Stimulated activated CD4-positive, alpha-beta T cell treated with anti-CD3 and anti-CD28 coated beads, Interleukin-12 subunit alpha, Interleukin-12 subunit beta, amount 100 ng/mL, for 24 hours (primary cell): ENCODE data around the gene EVC2.

ENCODE experiments used
- DNase-seq, 2 experiments: peaks; one replicate each; pipeline ENCODE4 v3.0.0-alpha.2; 2020; ENCODE audit warnings: low read depth in 2 of 2

The EVC2 gene

GRCh38 chr4:5568336-5568735, 140.0 kb downstream of the EVC2 start:
- no peak for DNase-seq

- no peak for DNase-seq
Measured at GRCh38 chr4:5566991-5567390, 141.4 kb downstream of the EVC2 start.

- no peak for DNase-seq
Measured at GRCh38 chr4:5566526-5566925, 141.8 kb downstream of the EVC2 start.

DNA sequence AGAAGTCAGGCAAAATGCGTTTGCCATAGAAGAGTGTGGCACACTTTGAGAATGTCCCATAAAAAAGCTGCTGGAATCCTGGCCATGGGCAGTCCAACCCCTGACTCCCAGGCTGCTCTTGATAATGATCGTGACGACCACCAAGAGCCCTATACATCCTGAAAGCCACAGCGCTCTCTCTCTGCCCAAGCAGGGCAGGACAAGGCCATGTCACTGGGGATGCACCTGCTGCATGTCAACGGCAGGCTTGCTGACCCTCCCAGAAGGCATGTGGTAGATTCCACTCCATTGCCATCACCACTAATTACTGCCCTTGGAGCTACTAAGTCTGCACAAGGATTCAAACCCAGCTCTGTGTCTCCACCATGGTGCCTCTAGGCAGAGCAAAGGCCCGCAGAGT, 144.5 kb downstream of the EVC2 start:
- no peak for DNase-seq

DNA sequence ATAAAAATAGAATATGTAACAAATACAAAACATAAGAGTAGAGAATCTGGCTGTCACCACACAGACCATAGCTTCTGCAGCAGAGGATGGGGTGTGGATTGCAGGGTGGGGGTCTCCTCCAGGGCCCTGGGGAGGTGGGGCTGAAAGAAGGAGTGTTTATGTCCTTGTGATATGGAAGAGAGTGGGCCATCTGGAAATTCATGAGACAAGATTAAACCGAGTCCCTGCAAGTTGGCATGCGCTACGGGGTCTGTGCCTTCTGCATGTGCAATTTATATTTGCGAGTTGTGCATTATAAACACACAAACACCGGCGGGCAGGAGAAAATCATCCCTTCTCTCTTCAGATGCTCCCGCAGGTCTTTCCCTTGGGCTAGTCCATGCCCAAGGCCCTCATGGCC, 145.9 kb downstream of the EVC2 start:
- no peak for DNase-seq

DNA sequence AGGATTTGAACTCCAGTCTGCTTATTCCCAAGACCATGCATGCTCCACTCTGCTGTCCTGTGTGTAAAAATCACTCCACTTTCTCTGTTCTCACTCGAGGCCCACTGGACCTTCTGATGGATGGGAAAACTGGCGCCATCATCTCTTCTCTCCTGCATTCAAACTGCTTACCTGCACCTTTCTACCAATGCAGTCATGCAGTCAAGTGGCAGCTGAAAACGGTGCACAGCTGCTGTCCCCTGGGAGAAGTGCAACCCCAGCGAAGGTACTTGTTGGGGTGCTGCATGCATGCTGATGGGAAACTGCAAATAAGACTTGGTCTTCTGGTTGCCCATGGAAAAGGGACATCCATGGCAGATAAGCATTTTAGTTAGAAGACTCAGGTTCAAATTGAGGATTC, 147.1 kb downstream of the EVC2 start:
- DNase-seq: no peak

DNA sequence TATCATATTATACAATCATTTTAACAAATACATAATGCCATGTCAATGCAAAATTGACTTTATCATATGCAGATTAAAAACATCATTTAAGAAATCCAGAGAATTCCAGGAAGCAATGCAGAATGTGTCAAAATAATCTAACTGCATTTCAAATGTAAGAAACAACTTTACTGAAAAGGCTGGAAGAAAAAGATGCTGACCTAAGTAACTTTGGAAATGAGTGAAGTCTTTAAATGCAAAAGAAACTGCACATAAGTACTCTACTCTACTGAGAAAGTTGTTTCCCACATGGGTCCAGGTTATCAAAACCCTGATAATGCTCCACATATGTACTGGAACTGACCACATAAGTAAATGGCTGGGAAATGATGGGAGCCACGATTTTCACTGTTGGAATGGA, 149.9 kb downstream of the EVC2 start:
- DNase-seq: no peak

DNA sequence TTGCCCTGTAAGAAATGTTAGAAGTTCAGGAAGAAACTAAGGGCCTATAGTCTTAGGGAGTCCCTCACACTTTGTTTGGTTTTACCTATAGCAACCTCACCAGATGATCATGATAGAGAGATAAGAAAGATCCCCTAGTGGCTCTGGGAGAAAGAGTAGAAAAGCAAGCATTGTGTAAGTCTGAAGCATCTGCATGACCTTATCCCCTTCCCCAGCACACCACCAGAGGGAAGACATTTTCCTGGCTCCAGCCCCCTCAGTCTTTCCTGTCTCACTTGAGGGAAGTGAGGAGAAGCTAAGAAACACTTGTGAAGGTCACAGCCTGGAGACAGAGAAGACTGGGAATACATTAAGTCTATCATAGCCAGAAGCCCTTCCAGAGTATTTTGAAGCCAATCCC, 154.0 kb downstream of the EVC2 start:
- DNase-seq: no peak

- no peak for DNase-seq
Measured at GRCh38 chr4:5553801-5554200, 154.6 kb downstream of the EVC2 start.

- no peak for DNase-seq
Measured at GRCh38 chr4:5552451-5552850, 155.9 kb downstream of the EVC2 start.

DNA sequence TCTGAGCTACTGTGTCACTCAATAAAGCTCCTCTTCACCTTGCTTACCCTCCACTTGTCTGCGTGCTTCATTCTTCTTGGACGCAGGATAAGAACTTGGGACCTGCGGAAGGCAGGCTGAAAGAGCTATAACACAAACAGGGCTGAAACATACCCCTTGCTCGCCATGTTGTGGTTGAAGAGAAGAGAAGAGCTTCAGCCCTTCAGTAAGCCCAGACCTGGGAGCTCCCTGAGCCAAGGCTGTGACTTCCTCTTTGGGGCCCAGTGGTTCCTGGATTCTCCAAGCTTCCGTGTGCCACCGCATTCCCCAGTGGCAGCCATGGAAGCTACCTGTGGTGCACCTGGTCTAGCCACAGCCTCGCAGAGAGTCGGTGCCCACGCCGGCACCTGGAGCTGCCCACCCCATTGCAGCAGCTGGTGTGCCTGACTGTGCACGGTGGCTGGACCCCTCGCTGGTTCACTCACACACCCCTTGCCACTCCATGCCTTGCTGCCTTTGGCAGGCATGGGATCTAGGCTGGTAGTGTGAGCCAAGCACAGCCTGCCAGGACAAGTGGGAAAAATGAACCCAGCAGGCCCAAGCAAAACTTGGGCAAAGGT, 160.6 kb downstream of the EVC2 start:
- no peak for DNase-seq

GRCh38 chr4:5545271-5545670, 163.1 kb downstream of the EVC2 start:
- DNase-seq: no peak

DNA sequence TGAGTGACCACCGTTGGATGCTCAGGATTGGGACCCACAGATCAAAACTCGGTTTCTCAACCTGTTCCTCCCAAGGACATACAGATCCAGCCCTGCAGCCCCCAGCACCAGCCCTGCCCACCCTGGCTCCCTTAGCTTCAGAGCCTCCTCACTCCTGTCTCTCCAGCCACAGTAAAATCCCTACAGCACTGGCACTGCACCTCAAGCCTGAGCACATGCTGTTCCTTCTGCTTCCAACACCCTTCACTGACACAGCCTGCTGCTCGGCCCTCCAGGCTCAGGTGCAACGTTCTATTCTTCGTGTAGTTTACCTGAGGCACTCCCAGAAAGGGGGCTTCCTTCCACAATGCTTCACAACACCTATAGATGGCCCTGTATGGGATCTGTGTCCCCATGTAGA, 163.6 kb downstream of the EVC2 start:
- DNase-seq: no peak

DNA sequence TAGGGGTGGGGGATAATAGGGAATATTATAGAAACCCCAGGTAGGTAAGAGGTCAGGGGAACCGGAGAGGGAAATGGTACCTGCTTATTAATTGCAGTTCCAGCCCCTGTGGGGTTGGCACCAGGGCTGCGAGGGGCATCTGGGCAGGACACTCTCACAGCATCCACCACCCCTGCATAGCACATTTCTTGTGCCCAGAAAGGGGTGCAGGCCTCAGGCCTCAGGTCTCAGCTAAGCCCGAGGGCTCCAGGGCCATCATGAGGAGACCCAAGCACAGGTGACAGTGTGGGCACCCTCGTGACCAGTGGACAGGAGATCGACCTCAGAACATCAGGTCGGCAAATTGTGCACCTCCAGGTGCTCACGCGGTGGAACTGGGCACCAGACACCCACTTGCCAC, 164.7 kb downstream of the EVC2 start:
- no peak for DNase-seq

GRCh38 chr4:5541169-5541568, 167.2 kb downstream of the EVC2 start:
- DNase-seq: no peak

GRCh38 chr4:5539584-5539983, 168.8 kb downstream of the EVC2 start:
- no peak for DNase-seq

GRCh38 chr4:5532100-5532499, 176.3 kb downstream of the EVC2 start:
- DNase-seq: no peak

DNA sequence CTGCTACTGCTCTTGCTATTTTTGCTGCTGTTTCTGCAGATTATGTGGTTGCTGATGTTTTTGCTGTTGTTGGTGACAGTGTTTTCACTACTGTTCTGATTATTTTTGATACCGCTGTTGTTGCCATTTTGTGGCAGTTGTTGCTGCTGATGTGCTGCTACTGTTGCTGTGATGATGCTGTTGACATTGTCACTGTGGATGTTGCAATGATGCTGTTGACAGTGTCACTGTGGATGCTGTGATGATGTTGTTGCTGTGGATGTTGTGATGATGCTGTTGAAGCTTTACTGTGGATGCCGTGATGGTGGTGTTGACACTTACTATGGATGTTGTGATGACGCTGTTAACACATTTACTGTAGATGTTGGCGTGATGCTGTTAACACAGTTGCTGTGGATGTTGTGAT, 180.3 kb downstream of the EVC2 start:
- DNase-seq: no peak

DNA sequence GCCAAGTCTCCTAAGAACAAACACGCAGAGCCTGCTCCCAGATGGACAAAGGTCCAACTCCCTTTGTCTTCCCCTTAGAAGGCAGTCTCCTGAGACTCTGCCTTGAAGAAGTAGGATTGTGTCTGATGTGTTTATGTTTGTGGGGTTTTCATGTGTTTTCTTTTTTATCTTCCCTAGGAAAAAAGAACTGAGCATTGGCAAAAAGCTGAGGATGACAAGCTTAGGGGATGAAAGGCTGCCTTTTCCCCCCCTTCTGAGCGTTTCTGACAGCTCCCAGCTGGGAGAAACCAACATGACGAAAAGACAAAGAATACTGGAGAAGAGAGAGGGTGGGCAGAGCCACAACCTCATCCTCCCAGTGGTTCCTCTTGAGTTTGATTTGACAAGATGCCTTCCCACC, 181.1 kb downstream of the EVC2 start:
- no peak for DNase-seq

DNA sequence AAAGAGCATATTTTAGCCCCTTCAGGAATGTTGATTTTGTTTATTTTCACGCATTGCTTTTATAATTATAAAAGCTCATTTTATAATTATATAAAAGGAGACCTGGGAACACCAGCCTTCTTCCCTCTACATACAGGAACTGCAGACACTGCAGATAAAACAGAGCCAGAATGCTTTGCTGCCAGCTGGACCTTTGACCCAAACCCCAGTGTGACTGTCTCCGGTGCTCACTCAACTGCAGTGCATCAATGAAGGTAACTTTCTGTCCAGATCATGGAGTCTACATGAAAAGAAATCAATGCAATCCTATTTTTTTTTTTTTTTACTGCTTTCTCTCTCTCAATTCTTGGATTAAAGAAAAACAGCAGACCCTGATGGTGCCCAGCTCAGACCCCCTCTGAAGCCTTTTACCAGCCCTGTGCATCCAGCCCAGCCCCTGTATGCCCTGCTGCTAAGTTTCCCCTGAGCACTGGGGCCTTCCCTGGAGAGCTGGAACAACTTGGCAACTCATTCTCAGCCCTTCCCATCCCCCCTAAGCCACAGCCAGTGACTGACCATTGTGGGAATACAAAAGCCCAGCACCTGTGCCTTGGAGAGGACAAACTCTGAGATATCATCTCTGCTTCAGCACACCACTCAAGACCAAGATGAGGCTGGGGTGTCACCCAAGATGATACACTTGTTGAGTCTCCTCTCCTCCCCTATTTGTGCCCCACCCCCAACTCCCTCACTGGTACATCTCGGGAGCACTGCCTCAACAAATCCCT, 182.1 kb downstream of the EVC2 start:
- no peak for DNase-seq

DNA sequence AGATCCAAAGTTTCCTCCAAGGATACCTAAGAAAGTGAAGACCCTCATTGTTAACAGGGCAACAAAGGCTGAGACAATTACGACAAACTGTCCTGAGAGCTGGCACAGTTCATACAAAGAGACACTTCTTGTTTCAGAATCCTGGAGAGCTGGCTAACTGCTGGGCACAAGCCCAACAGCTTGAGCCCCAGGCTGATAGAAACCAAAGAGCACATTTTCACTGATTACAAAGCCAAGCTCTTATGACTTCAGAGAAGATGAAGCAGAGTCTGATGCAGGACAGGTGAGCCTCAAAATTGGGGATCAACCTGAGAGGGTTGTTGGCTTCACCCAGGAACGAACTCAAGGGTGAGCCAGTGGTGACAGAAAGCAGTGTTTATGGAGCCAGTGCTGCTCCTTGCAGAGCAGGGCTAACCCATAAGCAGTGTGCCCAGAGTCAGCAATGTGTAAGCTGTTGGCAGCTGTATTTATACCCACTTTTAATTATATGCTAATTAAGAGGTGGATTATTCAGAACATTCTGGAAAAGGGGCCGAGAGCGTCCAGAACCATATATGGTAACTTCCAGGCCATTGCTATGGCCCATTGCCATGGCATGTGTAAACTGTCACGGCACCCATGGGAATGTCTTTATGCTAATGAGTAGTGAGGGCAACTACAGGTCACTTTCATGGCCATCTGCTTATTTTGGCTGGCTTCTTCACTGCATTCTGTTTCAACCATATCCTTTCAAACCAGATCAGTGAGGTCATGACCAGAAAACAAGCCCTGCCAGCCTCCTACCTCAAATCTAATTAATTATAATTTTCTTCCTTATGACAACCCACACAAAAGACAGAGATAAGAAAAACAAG, 183.7 kb downstream of the EVC2 start:
- DNase-seq: no peak

- no peak for DNase-seq
Measured at GRCh38 chr4:5517372-5517771, 191.0 kb downstream of the EVC2 start.

- no peak for DNase-seq
Measured at GRCh38 chr4:5515646-5516045, 192.7 kb downstream of the EVC2 start.
